HepG2 (cell line): Measurements from ENCODE around the gene BRCA1. TPM values are rescaled to one million over a fixed set of nuclear protein-coding genes. Genes with fewer than 3 reads are reported as not detected.
A peak's percentile ranks its signal among the peaks of the same experiment; 100 is the strongest.

Source experiments
- ATAD3A ChIP-seq: sonication (generic); formaldehyde crosslinking; IDR thresholded peaks from 2 replicates; pipeline ENCODE4 v1.4.0; 2020; ENCODE audit warnings: missing genetic modification reagents
- FOXM1 ChIP-seq: sonication (generic); formaldehyde crosslinking; IDR thresholded peaks from 2 replicates; pipeline ENCODE4 v1.5.0; 2020; ENCODE audit warnings: missing genetic modification reagents
- KLF11 ChIP-seq: IDR thresholded peaks from 2 replicates; pipeline ENCODE4 v1.6.1; 2016; ENCODE audit warnings: missing compliant biosample characterization
- NFYB ChIP-seq: sonication (generic); formaldehyde crosslinking; IDR thresholded peaks from 2 replicates; pipeline ENCODE4 v1.4.0; 2020; ENCODE audit warnings: missing genetic modification reagents
- POLR2G ChIP-seq: fragments of 200-400 bp; formaldehyde crosslinking; IDR thresholded peaks from 2 replicates; pipeline ENCODE4 v1.6.1; 2018; ENCODE audit warnings: mild to moderate bottlenecking, low read depth, low read length, moderate library complexity
- RXRB ChIP-seq: IDR thresholded peaks from 2 replicates; pipeline ENCODE4 v1.6.1; 2016; ENCODE audit warnings: borderline replicate concordance, missing genetic modification reagents, missing compliant biosample characterization
- SNAI1 ChIP-seq: sonication (generic); formaldehyde crosslinking; IDR thresholded peaks from 2 replicates; pipeline ENCODE4 v1.5.0; 2020; ENCODE audit warnings: mild to moderate bottlenecking, missing genetic modification reagents, borderline replicate concordance
- TBP ChIP-seq: sonication (generic); formaldehyde crosslinking; IDR thresholded peaks from 2 replicates; pipeline ENCODE4 v1.5.0; 2020; ENCODE audit warnings: missing genetic modification reagents
- TEAD3 ChIP-seq: optimal IDR thresholded peaks from 2 replicates; pipeline ENCODE3; 2016; ENCODE audit warnings: borderline replicate concordance
- ZNF496 ChIP-seq: sonication (generic); formaldehyde crosslinking; IDR thresholded peaks from 2 replicates; pipeline ENCODE4 v1.8.1; 2023; ENCODE audit warnings: mild to moderate bottlenecking, moderate library complexity, missing genetic modification reagents; ENCODE audit not compliant: insufficient replicate concordance
- ZNF552 ChIP-seq: sonication (generic); formaldehyde crosslinking; IDR thresholded peaks from 2 replicates; pipeline ENCODE4 v1.9.0; 2022; ENCODE audit warnings: missing genetic modification reagents, mild to moderate bottlenecking, borderline replicate concordance
- ZNF775 ChIP-seq: sonication (generic); formaldehyde crosslinking; IDR thresholded peaks from 2 replicates; pipeline ENCODE4 v1.4.0; 2020; ENCODE audit warnings: missing genetic modification reagents, mild to moderate bottlenecking, moderate library complexity, borderline replicate concordance
- polyA plus RNA-seq, 8 experiments: library from polyadenylated mRNA; depleted of rRNA in 3 of 8; stranded (reverse) in 7 of 8; unstranded in 1 of 8; fragments of >200 nt; fragmentation: Illumina TruSeq in 4 of 8; extraction: Trizol in 4 of 8; gene quantifications; 2 replicates each; pipeline versions ENCODE4 v1.2.1 to v1.2.3, GENCODE V29; 2011 to 2016; ENCODE audit warnings: low read depth in 4 of 8, missing spikeins in 1 of 8, mixed read lengths in 1 of 8; ENCODE audit not compliant: insufficient read depth in 1 of 8
- total RNA-seq, 5 experiments: library from RNA; depleted of rRNA; stranded (reverse); fragments of >200 nt; fragmentation: Illumina TruSeq; extraction: Trizol; gene quantifications; 2 replicates each; pipeline ENCODE4 v1.2.3, GENCODE V29; 2016; ENCODE audit warnings: low read depth in 1 of 5
- TF ChIP-seq, protein P1 (sequence below): sonication (generic); formaldehyde crosslinking; conservative IDR thresholded peaks from 2 replicates; pipeline ENCODE4 v1.4.0; 2020; ENCODE audit warnings: mild to moderate bottlenecking, missing genetic modification reagents, moderate library complexity
- TF ChIP-seq, protein P2 (sequence below): sonication (generic); formaldehyde crosslinking; IDR thresholded peaks from 2 replicates; pipeline ENCODE4 v1.9.0; 2022; ENCODE audit warnings: missing genetic modification reagents, mild to moderate bottlenecking, borderline replicate concordance
- TF ChIP-seq, protein P3 (sequence below): sonication (generic); formaldehyde crosslinking; IDR thresholded peaks from 2 replicates; pipeline ENCODE4 v1.5.1; 2020; ENCODE audit warnings: mild to moderate bottlenecking, missing genetic modification reagents, borderline replicate concordance

The BRCA1 gene
- total and polyA plus RNA-seq, 2 of the 13 experiments (the other 11 are each of a cell fraction or from before 2014, with no cell fraction given): 13.3 to 37.5 TPM

GRCh38 chr17:43114151-43114552 is 11.0 kb downstream of the BRCA1 start (continued):
- TF ChIP-seq POLR2G: no peak
- no peak for TF ChIP-seq ATAD3A (CRISPR knock-in tag)
- TF ChIP-seq RXRB (CRISPR knock-in tag): no peak
- no peak for TF ChIP-seq FOXM1 (CRISPR knock-in tag)
- TF ChIP-seq TEAD3 (CRISPR knock-in tag): peak; percentile 89
- no peak for TF ChIP-seq ZNF496
- TF ChIP-seq, protein P1, sequence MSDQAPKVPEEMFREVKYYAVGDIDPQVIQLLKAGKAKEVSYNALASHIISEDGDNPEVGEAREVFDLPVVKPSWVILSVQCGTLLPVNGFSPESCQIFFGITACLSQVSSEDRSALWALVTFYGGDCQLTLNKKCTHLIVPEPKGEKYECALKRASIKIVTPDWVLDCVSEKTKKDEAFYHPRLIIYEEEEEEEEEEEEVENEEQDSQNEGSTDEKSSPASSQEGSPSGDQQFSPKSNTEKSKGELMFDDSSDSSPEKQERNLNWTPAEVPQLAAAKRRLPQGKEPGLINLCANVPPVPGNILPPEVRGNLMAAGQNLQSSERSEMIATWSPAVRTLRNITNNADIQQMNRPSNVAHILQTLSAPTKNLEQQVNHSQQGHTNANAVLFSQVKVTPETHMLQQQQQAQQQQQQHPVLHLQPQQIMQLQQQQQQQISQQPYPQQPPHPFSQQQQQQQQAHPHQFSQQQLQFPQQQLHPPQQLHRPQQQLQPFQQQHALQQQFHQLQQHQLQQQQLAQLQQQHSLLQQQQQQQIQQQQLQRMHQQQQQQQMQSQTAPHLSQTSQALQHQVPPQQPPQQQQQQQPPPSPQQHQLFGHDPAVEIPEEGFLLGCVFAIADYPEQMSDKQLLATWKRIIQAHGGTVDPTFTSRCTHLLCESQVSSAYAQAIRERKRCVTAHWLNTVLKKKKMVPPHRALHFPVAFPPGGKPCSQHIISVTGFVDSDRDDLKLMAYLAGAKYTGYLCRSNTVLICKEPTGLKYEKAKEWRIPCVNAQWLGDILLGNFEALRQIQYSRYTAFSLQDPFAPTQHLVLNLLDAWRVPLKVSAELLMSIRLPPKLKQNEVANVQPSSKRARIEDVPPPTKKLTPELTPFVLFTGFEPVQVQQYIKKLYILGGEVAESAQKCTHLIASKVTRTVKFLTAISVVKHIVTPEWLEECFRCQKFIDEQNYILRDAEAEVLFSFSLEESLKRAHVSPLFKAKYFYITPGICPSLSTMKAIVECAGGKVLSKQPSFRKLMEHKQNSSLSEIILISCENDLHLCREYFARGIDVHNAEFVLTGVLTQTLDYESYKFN: peak; percentile 62; the same call in 1 of the 2 replicates
- TF ChIP-seq NFYB (CRISPR knock-in tag): no peak
- no peak for TF ChIP-seq TBP
- TF ChIP-seq ZNF775: no peak
- TF ChIP-seq SNAI1: no peak
- TF ChIP-seq, protein P2, sequence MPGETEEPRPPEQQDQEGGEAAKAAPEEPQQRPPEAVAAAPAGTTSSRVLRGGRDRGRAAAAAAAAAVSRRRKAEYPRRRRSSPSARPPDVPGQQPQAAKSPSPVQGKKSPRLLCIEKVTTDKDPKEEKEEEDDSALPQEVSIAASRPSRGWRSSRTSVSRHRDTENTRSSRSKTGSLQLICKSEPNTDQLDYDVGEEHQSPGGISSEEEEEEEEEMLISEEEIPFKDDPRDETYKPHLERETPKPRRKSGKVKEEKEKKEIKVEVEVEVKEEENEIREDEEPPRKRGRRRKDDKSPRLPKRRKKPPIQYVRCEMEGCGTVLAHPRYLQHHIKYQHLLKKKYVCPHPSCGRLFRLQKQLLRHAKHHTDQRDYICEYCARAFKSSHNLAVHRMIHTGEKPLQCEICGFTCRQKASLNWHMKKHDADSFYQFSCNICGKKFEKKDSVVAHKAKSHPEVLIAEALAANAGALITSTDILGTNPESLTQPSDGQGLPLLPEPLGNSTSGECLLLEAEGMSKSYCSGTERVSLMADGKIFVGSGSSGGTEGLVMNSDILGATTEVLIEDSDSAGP (CRISPR knock-in tag): no peak
- no peak for TF ChIP-seq KLF11 (CRISPR knock-in tag)
- TF ChIP-seq ZNF552 (CRISPR knock-in tag): no peak
- TF ChIP-seq, protein P3, sequence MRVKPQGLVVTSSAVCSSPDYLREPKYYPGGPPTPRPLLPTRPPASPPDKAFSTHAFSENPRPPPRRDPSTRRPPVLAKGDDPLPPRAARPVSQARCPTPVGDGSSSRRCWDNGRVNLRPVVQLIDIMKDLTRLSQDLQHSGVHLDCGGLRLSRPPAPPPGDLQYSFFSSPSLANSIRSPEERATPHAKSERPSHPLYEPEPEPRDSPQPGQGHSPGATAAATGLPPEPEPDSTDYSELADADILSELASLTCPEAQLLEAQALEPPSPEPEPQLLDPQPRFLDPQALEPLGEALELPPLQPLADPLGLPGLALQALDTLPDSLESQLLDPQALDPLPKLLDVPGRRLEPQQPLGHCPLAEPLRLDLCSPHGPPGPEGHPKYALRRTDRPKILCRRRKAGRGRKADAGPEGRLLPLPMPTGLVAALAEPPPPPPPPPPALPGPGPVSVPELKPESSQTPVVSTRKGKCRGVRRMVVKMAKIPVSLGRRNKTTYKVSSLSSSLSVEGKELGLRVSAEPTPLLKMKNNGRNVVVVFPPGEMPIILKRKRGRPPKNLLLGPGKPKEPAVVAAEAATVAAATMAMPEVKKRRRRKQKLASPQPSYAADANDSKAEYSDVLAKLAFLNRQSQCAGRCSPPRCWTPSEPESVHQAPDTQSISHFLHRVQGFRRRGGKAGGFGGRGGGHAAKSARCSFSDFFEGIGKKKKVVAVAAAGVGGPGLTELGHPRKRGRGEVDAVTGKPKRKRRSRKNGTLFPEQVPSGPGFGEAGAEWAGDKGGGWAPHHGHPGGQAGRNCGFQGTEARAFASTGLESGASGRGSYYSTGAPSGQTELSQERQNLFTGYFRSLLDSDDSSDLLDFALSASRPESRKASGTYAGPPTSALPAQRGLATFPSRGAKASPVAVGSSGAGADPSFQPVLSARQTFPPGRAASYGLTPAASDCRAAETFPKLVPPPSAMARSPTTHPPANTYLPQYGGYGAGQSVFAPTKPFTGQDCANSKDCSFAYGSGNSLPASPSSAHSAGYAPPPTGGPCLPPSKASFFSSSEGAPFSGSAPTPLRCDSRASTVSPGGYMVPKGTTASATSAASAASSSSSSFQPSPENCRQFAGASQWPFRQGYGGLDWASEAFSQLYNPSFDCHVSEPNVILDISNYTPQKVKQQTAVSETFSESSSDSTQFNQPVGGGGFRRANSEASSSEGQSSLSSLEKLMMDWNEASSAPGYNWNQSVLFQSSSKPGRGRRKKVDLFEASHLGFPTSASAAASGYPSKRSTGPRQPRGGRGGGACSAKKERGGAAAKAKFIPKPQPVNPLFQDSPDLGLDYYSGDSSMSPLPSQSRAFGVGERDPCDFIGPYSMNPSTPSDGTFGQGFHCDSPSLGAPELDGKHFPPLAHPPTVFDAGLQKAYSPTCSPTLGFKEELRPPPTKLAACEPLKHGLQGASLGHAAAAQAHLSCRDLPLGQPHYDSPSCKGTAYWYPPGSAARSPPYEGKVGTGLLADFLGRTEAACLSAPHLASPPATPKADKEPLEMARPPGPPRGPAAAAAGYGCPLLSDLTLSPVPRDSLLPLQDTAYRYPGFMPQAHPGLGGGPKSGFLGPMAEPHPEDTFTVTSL (CRISPR knock-in tag): peak; percentile 53; the same call in 1 of the 2 replicates
